Measurements from ENCODE around the gene ACOX3. TPM values are rescaled to one million over a fixed set of nuclear protein-coding genes. Genes with fewer than 3 reads are reported as not detected.

The ACOX3 gene
- total and polyA plus RNA-seq, 4 donors = 11.4 to 24.6 (median 13.6) TPM

GRCh38 chr4:8477095-8477635, 36.6 kb upstream of the ACOX3 start (continued):
- TF ChIP-seq TAF1 (conservative IDR thresholded peaks at IDR 0.05) (no peak), NR2F2 (IDR thresholded peaks at IDR 0.05) (no peak), EGR1 (IDR thresholded peaks at IDR 0.05; ENCODE audit: low read depth in 2 of 2) (no peak)
- TF ChIP-seq, protein P1, sequence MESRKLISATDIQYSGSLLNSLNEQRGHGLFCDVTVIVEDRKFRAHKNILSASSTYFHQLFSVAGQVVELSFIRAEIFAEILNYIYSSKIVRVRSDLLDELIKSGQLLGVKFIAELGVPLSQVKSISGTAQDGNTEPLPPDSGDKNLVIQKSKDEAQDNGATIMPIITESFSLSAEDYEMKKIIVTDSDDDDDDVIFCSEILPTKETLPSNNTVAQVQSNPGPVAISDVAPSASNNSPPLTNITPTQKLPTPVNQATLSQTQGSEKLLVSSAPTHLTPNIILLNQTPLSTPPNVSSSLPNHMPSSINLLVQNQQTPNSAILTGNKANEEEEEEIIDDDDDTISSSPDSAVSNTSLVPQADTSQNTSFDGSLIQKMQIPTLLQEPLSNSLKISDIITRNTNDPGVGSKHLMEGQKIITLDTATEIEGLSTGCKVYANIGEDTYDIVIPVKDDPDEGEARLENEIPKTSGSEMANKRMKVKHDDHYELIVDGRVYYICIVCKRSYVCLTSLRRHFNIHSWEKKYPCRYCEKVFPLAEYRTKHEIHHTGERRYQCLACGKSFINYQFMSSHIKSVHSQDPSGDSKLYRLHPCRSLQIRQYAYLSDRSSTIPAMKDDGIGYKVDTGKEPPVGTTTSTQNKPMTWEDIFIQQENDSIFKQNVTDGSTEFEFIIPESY (IDR thresholded peaks at IDR 0.05) = no peak

DNA sequence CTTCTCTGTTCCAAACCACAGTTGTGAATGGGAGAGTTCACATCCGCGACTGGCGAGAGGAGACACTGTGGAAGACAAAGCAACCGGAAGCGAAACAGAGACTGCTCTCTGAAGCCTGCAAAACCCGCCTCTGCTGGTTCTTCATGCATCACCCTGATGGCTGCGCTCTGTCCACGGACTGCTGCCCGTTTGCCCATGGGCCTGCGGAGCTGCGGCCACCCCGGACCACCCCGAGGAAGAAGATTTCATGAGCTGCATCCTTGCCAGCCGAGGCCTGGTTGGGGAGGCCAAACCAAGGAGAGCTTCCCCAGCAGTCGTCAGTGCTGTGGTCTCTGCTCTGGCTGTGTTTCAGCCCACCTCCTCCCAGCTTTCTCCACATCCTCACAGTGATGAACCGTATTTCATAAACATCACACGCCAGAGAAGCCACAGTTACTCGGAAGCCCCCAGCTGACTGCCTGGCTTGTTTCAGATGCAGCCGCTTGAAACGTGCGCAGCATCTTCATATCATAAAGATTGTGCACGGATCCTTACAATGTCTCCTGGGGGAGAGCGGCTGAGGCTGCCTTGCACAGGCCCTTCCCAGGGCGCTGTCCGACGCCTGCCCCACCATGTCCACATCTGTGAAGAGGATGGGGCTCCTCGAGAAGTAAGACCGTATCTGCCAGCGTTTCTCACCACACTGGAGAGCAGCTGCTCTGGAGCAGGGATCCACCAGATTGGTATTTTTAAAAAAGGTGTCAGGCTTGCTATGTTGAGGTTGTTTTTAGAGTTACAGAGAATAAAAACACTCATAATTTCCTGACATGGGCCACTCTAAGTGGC, 35.4 kb upstream of the ACOX3 start:
- TF ChIP-seq HNF4A (conservative IDR thresholded peaks at IDR 0.05) = no peak
- TF ChIP-seq, protein P1 (IDR thresholded peaks at IDR 0.05) = no peak
- no peak for TF ChIP-seq NR2F2 (IDR thresholded peaks at IDR 0.05)
- TF ChIP-seq FOXA1 (IDR thresholded peaks at IDR 0.05) = no peak
- TF ChIP-seq, protein P2, sequence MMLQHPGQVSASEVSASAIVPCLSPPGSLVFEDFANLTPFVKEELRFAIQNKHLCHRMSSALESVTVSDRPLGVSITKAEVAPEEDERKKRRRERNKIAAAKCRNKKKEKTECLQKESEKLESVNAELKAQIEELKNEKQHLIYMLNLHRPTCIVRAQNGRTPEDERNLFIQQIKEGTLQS (IDR thresholded peaks at IDR 0.05) = no peak
- no peak overlapping the region for H3K27ac ChIP-seq (ENCODE audit: low read depth in 1 of 2, low read length in 2 of 2)
- WGBS = 93% methylated on average over 29 of the region's 29 CpGs
- peaks cover 0 to 18% (median 6%) of the 10 kb centered on the region in 4 donors for H3K36me3 ChIP-seq (ENCODE audit: control insufficient read depth in 4 of 4, insufficient read depth in 3 of 4, low read depth in 1 of 4, low read length in 3 of 4)
- no peak overlapping the region for H3K9ac ChIP-seq (ENCODE audit: low read depth in 1 of 2, low read length in 2 of 2)
- H3K4me1 ChIP-seq (ENCODE audit: control insufficient read depth in 4 of 4, insufficient read depth in 4 of 4, low read length in 3 of 4) = no peaks in the 10 kb centered on the region
- H3K4me3 ChIP-seq (ENCODE audit: low read depth in 1 of 3, low read length in 3 of 3) = no peak overlapping the region
- no peaks in the 10 kb centered on the region for H3K9me3 ChIP-seq (ENCODE audit: control insufficient read depth in 4 of 4, low read length in 3 of 4)
- H3K27me3 ChIP-seq (ENCODE audit: control insufficient read depth in 4 of 4, insufficient read depth in 4 of 4, low read length in 3 of 4) = no peaks in the 10 kb centered on the region
- DNase-seq (ENCODE audit: low spot score) = no peak

DNA sequence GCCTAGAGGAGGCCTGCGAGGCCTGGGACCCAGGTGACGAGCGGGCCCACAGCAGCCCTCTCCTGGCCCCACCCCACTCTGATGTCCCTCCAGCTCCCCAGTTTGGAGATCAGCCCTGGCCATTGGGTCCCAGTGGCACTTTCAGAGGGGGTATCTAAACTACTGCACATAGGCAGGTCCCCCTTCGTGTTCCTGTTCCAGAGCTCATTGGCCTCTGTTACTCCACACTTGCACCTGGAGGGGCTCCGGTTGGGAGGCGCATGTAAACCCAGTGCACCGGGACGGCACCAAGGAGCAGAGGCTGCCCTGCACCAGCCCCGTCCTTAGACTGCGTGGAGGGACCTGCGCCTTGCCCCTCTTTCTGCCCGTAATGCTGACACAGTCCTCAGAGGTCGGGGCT, 34.3 kb upstream of the ACOX3 start:
- 98% methylated on average over 13 of the region's 13 CpGs for WGBS

More for the DNA sequence above, 34.3 kb upstream of the ACOX3 start:
- Histone ChIP-seq H3K4me1 (ENCODE audit: control insufficient read depth in 4 of 4, insufficient read depth in 4 of 4, low read length in 3 of 4) (no peaks in the 10 kb centered on the region), H3K9ac (ENCODE audit: low read depth in 1 of 2, low read length in 2 of 2) (no peak overlapping the region), H3K4me3 (ENCODE audit: low read depth in 1 of 3, low read length in 3 of 3) (no peak overlapping the region), H3K27ac (ENCODE audit: low read depth in 1 of 2, low read length in 2 of 2) (no peak overlapping the region), H3K36me3 (ENCODE audit: control insufficient read depth in 4 of 4, insufficient read depth in 3 of 4, low read depth in 1 of 4, low read length in 3 of 4) (peaks cover 0 to 21% (median 6%) of the 10 kb centered on the region in 4 donors), H3K27me3 (ENCODE audit: control insufficient read depth in 4 of 4, insufficient read depth in 4 of 4, low read length in 3 of 4) (no peaks in the 10 kb centered on the region), H3K9me3 (ENCODE audit: control insufficient read depth in 4 of 4, low read length in 3 of 4) (no peaks in the 10 kb centered on the region)
- DNase-seq (ENCODE audit: low spot score) = no peak
- TF ChIP-seq TAF1 (conservative IDR thresholded peaks at IDR 0.05) = no peak
- no peak for TF ChIP-seq HNF4G (IDR thresholded peaks at IDR 0.05)
- no peak for TF ChIP-seq RAD21 (IDR thresholded peaks at IDR 0.05)
- no peak for TF ChIP-seq FOXA1 (IDR thresholded peaks at IDR 0.05)
- TF ChIP-seq YY1 (IDR thresholded peaks at IDR 0.05) = no peak
- TF ChIP-seq HNF4A (conservative IDR thresholded peaks at IDR 0.05) = no peak
- TF ChIP-seq REST (IDR thresholded peaks at IDR 0.05) = no peak
- no peak for TF ChIP-seq EGR1 (IDR thresholded peaks at IDR 0.05; ENCODE audit: low read depth in 2 of 2)

Measured in liver (tissue), 9 donors.